Measurements from ENCODE around the gene RALB. TPM values are rescaled to one million over a fixed set of nuclear protein-coding genes. Genes with fewer than 3 reads are reported as not detected.

Gene RALB
- polyA plus RNA-seq, 2 of the 4 experiments (the other 2 are of a cell fraction), result 72.9 to 76.5 TPM

DNA sequence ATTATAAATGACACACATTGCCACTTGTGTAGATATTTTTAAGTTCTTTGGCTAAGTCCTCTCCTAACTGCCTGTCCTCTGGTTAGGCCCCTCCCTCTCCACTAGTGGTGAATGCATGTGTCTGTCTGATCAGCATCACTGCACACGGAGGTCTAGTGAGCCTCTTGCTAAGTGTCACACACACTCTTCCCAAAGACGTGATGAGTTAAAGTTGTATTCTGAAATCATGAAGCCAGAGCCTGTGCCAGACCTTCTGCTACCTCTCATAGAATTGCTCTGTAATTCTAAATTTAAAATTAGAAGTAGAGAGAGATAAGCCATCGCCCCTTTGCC, 41.3 kb downstream of the RALB start:
- H3K27ac ChIP-seq, result no peak overlapping the region
- no peak for DNase-seq (ENCODE audit: low read depth in 1 of 2, low spot score in 1 of 2)
- H3K4me1 ChIP-seq, result peaks cover 5% of the 10 kb centered on the region; the same call in 1 of the 3 replicates
- no peak for FAIRE-seq
- ChIA-PET POLR2A (no interaction called here), CTCF (no interaction called here)
- no peaks in the 10 kb centered on the region for H3K9me3 ChIP-seq
- 92% methylated on average over 3 of the region's 3 CpGs for WGBS (ENCODE audit: missing lambda C conversion rate)
- TF ChIP-seq ESRRA (IDR thresholded peaks at IDR 0.05; ENCODE audit: borderline replicate concordance, low read length) (no peak), CEBPB (IDR thresholded peaks at IDR 0.05) (no peak), HOXA7 (CRISPR knock-in tag; IDR thresholded peaks at IDR 0.05) (no peak), POLR2AphosphoS2 (conservative IDR thresholded peaks at IDR 0.05; ENCODE audit: low read length) (no peak), KDM5A (IDR thresholded peaks at IDR 0.05) (no peak), PHF8 (IDR thresholded peaks at IDR 0.05; ENCODE audit: borderline replicate concordance, low read depth) (no peak), ZC3H11A (IDR thresholded peaks at IDR 0.05) (no peak), MAFK (IDR thresholded peaks at IDR 0.05; ENCODE audit: partially characterized antibody) (no peak)
- TF ChIP-seq, protein P1, sequence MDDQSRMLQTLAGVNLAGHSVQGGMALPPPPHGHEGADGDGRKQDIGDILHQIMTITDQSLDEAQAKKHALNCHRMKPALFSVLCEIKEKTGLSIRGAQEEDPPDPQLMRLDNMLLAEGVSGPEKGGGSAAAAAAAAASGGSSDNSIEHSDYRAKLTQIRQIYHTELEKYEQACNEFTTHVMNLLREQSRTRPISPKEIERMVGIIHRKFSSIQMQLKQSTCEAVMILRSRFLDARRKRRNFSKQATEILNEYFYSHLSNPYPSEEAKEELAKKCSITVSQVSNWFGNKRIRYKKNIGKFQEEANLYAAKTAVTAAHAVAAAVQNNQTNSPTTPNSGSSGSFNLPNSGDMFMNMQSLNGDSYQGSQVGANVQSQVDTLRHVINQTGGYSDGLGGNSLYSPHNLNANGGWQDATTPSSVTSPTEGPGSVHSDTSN (IDR thresholded peaks at IDR 0.05), result no peak
- no peak overlapping the region for H3K4me3 ChIP-seq
- no peak overlapping the region for H3K4me2 ChIP-seq
- no peak for ATAC-seq

DNA sequence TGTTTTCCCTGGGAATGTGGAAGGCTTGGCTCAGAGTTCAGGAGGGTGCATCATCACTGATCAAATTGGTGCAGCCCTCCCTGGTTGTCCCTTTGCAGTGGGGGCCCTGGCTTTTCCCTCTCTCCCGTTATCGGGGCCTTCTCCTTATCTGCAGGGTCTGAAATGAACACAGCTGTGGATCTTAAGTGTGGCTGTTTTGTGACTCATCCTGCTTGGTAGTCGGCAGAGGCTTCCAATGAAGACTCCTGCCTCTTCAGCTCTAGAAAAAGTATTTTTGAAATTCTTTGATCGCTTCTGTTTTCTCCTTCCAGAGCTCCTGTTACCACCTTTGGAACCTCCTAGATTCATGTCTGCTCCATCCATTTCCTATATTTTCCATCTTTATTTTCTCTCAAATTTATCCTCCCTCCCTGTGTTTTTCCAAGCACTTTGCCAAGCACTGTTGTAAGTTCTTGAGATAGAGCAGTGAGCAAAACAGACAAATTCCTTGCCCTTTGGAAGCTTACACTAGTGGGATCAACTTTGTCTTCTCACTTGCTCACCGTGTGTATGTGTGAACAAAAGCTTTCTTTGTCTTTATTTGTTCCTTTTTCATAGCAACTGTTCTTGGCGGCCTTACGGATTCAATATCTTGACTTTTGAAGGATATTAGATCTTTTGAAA, 45.7 kb downstream of the RALB start:
- no peak for DNase-seq (ENCODE audit: low read depth in 1 of 2, low spot score in 1 of 2)
- CTCF ChIA-PET, result interaction anchor here (1.0 to 4.3 kb wide), 4 partner anchors 8 to 398 kb away, joined by 3 to 29 read pairs (median 4); no protein-coding TSS in a partner anchor

DNA sequence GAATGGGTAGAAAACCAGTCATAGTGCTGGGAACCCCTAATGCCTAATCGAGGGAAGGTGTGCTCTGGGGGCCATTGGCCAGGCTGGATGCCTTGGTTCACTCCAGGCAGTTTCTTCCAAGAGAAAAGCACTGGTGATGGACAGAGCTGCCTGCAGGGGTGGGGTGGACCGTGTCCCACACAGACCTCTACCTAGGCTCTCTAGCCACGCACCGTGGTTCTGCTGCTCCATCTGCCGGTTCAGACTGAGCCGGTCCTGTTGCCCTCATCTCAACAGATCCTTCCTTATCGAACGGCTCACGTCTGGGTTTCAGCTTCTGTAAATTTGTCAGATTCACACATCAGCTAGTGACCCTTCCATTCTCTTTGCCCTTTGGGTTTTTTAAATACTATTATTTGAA, 46.4 kb downstream of the RALB start:
- Histone ChIP-seq H3K4me3 (no peak overlapping the region), H3K4me1 (no peaks in the 10 kb centered on the region), H3K4me2 (no peak overlapping the region), H3K27ac (no peak overlapping the region), H3K9me3 (no peaks in the 10 kb centered on the region)
- POLR2A ChIA-PET, result no interaction called here
- 96% methylated on average over 9 of the region's 9 CpGs for WGBS (ENCODE audit: missing lambda C conversion rate)
- ATAC-seq, result no peak
- DNase-seq (ENCODE audit: low read depth in 1 of 2, low spot score in 1 of 2), result no peak
- CTCF ChIA-PET, result interaction anchor here (1.8 to 4.3 kb wide), 2 partner anchors 8 to 14 kb away, joined by 4 to 29 read pairs; no protein-coding TSS in a partner anchor
- FAIRE-seq, result no peak
- TF ChIP-seq, protein P2, sequence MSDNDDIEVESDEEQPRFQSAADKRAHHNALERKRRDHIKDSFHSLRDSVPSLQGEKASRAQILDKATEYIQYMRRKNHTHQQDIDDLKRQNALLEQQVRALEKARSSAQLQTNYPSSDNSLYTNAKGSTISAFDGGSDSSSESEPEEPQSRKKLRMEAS (IDR thresholded peaks at IDR 0.05), result no peak
- TF ChIP-seq NPAS2 (CRISPR knock-in tag; IDR thresholded peaks at IDR 0.05; ENCODE audit: borderline replicate concordance), result no peak
- TF ChIP-seq POLR2A (IDR thresholded peaks at IDR 0.05; ENCODE audit: low read length), result no peak
- TF ChIP-seq, protein P3, sequence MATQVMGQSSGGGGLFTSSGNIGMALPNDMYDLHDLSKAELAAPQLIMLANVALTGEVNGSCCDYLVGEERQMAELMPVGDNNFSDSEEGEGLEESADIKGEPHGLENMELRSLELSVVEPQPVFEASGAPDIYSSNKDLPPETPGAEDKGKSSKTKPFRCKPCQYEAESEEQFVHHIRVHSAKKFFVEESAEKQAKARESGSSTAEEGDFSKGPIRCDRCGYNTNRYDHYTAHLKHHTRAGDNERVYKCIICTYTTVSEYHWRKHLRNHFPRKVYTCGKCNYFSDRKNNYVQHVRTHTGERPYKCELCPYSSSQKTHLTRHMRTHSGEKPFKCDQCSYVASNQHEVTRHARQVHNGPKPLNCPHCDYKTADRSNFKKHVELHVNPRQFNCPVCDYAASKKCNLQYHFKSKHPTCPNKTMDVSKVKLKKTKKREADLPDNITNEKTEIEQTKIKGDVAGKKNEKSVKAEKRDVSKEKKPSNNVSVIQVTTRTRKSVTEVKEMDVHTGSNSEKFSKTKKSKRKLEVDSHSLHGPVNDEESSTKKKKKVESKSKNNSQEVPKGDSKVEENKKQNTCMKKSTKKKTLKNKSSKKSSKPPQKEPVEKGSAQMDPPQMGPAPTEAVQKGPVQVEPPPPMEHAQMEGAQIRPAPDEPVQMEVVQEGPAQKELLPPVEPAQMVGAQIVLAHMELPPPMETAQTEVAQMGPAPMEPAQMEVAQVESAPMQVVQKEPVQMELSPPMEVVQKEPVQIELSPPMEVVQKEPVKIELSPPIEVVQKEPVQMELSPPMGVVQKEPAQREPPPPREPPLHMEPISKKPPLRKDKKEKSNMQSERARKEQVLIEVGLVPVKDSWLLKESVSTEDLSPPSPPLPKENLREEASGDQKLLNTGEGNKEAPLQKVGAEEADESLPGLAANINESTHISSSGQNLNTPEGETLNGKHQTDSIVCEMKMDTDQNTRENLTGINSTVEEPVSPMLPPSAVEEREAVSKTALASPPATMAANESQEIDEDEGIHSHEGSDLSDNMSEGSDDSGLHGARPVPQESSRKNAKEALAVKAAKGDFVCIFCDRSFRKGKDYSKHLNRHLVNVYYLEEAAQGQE (IDR thresholded peaks at IDR 0.05), result no peak
- TF ChIP-seq, protein P1 (IDR thresholded peaks at IDR 0.05), result no peak
- TF ChIP-seq RAD21 (conservative IDR thresholded peaks at IDR 0.05 in 1 of 2, IDR thresholded peaks at IDR 0.05 in 1 of 2), result no peak
- no peak for TF ChIP-seq ZFP36 (IDR thresholded peaks at IDR 0.05; ENCODE audit: borderline replicate concordance, partially characterized antibody)
- TF ChIP-seq, protein P4, sequence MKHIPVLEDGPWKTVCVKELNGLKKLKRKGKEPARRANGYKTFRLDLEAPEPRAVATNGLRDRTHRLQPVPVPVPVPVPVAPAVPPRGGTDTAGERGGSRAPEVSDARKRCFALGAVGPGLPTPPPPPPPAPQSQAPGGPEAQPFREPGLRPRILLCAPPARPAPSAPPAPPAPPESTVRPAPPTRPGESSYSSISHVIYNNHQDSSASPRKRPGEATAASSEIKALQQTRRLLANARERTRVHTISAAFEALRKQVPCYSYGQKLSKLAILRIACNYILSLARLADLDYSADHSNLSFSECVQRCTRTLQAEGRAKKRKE (CRISPR knock-in tag; IDR thresholded peaks at IDR 0.05; ENCODE audit: low read depth), result no peak

More for the DNA sequence above, 45.7 kb downstream of the RALB start:
- TF ChIP-seq MAFK (IDR thresholded peaks at IDR 0.05; ENCODE audit: partially characterized antibody) (no peak), NR3C1 (IDR thresholded peaks at IDR 0.05) (no peak), SREBF2 (IDR thresholded peaks at IDR 0.05) (no peak), HOXA7 (CRISPR knock-in tag; IDR thresholded peaks at IDR 0.05) (no peak), KDM1A (IDR thresholded peaks at IDR 0.05; ENCODE audit: low read depth) (no peak), EHMT2 (IDR thresholded peaks at IDR 0.05; ENCODE audit: low read depth) (no peak), ZC3H11A (IDR thresholded peaks at IDR 0.05) (no peak)
- TF ChIP-seq, protein P2 (IDR thresholded peaks at IDR 0.05), result no peak
- TF ChIP-seq, protein P3 (IDR thresholded peaks at IDR 0.05), result no peak
- FAIRE-seq (no peak), ATAC-seq (no peak)
- H3K4me2 ChIP-seq, result no peak overlapping the region
- H3K27ac ChIP-seq, result no peak overlapping the region
- 87% methylated on average over 7 of the region's 7 CpGs for WGBS (ENCODE audit: missing lambda C conversion rate)
- no peaks in the 10 kb centered on the region for H3K4me1 ChIP-seq
- no peak overlapping the region for H3K4me3 ChIP-seq
- no peaks in the 10 kb centered on the region for H3K9me3 ChIP-seq
- POLR2A ChIA-PET, result no interaction called here

All from A549 (cell line).